ENCODE measurements around the gene SCGB1D1.

DNA sequence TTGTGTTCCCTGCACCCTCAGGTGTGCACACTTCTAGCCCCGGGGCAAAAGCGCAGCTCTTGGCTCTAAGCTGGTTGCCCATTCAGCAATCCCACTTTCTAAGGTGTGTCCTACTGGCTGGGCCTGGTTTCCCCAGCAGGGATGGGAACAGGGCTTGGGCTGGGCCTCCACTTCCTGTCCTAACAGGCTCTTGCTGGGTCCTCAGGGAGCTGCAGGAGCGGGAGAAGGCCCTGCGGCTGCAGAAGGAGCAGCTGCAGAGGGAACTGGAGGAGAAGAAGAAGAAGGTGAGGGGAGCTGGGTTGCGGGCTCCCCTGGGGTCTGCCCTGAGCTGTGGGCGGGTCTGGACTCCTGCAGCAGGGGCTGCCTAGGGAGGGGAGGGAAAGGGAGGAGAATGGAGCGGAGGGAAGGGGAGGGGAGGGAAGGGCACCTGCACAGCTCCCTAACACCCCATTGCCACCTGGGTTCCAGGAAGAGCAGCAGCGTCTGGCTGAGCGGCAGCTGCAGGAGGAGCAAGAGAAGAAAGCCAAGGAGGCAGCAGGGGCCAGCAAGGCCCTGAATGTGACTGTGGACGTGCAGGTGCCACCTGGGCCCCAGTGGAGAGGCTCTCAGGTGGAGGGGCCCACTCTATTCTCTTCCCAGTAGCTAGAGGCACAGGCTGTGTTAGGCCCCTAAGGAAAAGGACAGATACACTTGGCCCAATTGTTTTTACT lies 41.6 kb upstream of the SCGB1D1 start:
- TF ChIP-seq, protein P1, sequence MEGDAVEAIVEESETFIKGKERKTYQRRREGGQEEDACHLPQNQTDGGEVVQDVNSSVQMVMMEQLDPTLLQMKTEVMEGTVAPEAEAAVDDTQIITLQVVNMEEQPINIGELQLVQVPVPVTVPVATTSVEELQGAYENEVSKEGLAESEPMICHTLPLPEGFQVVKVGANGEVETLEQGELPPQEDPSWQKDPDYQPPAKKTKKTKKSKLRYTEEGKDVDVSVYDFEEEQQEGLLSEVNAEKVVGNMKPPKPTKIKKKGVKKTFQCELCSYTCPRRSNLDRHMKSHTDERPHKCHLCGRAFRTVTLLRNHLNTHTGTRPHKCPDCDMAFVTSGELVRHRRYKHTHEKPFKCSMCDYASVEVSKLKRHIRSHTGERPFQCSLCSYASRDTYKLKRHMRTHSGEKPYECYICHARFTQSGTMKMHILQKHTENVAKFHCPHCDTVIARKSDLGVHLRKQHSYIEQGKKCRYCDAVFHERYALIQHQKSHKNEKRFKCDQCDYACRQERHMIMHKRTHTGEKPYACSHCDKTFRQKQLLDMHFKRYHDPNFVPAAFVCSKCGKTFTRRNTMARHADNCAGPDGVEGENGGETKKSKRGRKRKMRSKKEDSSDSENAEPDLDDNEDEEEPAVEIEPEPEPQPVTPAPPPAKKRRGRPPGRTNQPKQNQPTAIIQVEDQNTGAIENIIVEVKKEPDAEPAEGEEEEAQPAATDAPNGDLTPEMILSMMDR (IDR thresholded peaks at IDR 0.05; ENCODE audit: poor library complexity, severe bottlenecking): no peak
- TF ChIP-seq REST (IDR thresholded peaks at IDR 0.05; ENCODE audit: borderline replicate concordance): no peak
- no peak for TF ChIP-seq EP300 (conservative IDR thresholded peaks at IDR 0.05; ENCODE audit: poor library complexity, severe bottlenecking)
- no peak for TF ChIP-seq EZH2 (IDR thresholded peaks at IDR 0.05; ENCODE audit: borderline replicate concordance, insufficient read depth, low read length, poor library complexity, severe bottlenecking)

All from neural cell (in vitro differentiated cells).